Measurements from ENCODE around the gene CSMD2. TPM values are rescaled to one million over a fixed set of nuclear protein-coding genes. Genes with fewer than 3 reads are reported as not detected.

The CSMD2 gene
- total RNA-seq, 1 donor from 2014 or later, result 2.6 TPM

DNA sequence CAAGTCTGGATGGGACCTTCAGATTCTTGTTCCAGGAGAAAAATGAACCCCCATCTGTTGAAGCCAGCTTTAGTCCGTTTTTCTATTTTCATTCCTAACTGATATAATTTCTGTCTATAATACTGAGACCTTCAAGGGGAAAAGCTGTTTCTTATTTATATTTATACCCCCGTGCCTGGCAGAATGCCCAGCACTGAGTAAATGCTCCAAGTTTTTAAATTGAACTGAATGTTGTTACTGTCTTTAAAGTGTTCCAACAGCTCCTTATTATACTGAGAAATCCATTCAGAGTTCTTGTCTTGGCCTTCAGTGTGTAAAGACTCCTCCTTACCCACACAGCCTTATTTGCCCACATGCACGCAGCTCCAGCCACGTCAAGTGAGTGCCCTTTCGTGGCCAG, 479.8 kb downstream of the CSMD2 start:
- no peak overlapping the region for H3K4me2 ChIP-seq
- H3K4me3 ChIP-seq, result no peak overlapping the region
- no peak overlapping the region for H3K9ac ChIP-seq
- Mint-ChIP-seq H3K4me1 (peaks cover 3% of the 10 kb centered on the region), H3K9me3 (no peaks in the 10 kb centered on the region), H3K4me3 (no peak overlapping the region), H3K36me3 (no peaks in the 10 kb centered on the region), H3K27ac (no peak overlapping the region), H3K27me3 (ENCODE audit: insufficient read depth, low read depth) (peaks cover 5% of the 10 kb centered on the region)
- TF ChIP-seq EZH2phosphoT487 (IDR thresholded peaks at IDR 0.05) (no peak), EZH2 (IDR thresholded peaks at IDR 0.05) (no peak)
- TF ChIP-seq, protein P1, sequence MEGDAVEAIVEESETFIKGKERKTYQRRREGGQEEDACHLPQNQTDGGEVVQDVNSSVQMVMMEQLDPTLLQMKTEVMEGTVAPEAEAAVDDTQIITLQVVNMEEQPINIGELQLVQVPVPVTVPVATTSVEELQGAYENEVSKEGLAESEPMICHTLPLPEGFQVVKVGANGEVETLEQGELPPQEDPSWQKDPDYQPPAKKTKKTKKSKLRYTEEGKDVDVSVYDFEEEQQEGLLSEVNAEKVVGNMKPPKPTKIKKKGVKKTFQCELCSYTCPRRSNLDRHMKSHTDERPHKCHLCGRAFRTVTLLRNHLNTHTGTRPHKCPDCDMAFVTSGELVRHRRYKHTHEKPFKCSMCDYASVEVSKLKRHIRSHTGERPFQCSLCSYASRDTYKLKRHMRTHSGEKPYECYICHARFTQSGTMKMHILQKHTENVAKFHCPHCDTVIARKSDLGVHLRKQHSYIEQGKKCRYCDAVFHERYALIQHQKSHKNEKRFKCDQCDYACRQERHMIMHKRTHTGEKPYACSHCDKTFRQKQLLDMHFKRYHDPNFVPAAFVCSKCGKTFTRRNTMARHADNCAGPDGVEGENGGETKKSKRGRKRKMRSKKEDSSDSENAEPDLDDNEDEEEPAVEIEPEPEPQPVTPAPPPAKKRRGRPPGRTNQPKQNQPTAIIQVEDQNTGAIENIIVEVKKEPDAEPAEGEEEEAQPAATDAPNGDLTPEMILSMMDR (IDR thresholded peaks at IDR 0.05), result no peak
- H3K27me3 ChIP-seq, result no peaks in the 10 kb centered on the region
- no peak overlapping the region for H2AFZ ChIP-seq (replicated peaks)
- H3K36me3 ChIP-seq, result no peaks in the 10 kb centered on the region
- H3K9me3 ChIP-seq (ENCODE audit: low read depth), result no peaks in the 10 kb centered on the region
- H4K20me1 ChIP-seq (ENCODE audit: low read depth), result no peaks in the 10 kb centered on the region
- no peaks in the 10 kb centered on the region for H3K4me1 ChIP-seq
- DNase-seq (ENCODE audit: low spot score), result no peak
- no peaks in the 10 kb centered on the region for H3F3A ChIP-seq (ENCODE audit: low read depth)
- no peaks in the 10 kb centered on the region for H3K79me2 ChIP-seq (ENCODE audit: low read depth)
- no peak overlapping the region for H3K27ac ChIP-seq

GRCh38 chr1:33684396-33685179, 480.4 kb downstream of the CSMD2 start:
- Mint-ChIP-seq H3K4me1 (peaks cover 3% of the 10 kb centered on the region), H3K27me3 (ENCODE audit: insufficient read depth, low read depth) (peaks cover 5% of the 10 kb centered on the region), H3K36me3 (no peaks in the 10 kb centered on the region), H3K9me3 (no peaks in the 10 kb centered on the region), H3K4me3 (no peak overlapping the region), H3K27ac (peak overlapping the region; percentile 78)
- no peak overlapping the region for H2AFZ ChIP-seq (replicated peaks)
- H3K36me3 ChIP-seq, result no peaks in the 10 kb centered on the region
- H3K4me3 ChIP-seq, result no peak overlapping the region
- no peak overlapping the region for H3K4me2 ChIP-seq
- H3K4me1 ChIP-seq, result no peaks in the 10 kb centered on the region
- H3K9me3 ChIP-seq (ENCODE audit: low read depth), result no peaks in the 10 kb centered on the region
- no peak for DNase-seq (ENCODE audit: low spot score)
- H4K20me1 ChIP-seq (ENCODE audit: low read depth), result no peaks in the 10 kb centered on the region
- no peaks in the 10 kb centered on the region for H3K27me3 ChIP-seq
- no peaks in the 10 kb centered on the region for H3K79me2 ChIP-seq (ENCODE audit: low read depth)
- H3K9ac ChIP-seq, result no peak overlapping the region
- no peaks in the 10 kb centered on the region for H3F3A ChIP-seq (ENCODE audit: low read depth)
- H3K27ac ChIP-seq, result no peak overlapping the region
- TF ChIP-seq EZH2 (IDR thresholded peaks at IDR 0.05) (no peak), EZH2phosphoT487 (IDR thresholded peaks at IDR 0.05) (no peak)
- TF ChIP-seq, protein P1 (IDR thresholded peaks at IDR 0.05), result no peak

DNA sequence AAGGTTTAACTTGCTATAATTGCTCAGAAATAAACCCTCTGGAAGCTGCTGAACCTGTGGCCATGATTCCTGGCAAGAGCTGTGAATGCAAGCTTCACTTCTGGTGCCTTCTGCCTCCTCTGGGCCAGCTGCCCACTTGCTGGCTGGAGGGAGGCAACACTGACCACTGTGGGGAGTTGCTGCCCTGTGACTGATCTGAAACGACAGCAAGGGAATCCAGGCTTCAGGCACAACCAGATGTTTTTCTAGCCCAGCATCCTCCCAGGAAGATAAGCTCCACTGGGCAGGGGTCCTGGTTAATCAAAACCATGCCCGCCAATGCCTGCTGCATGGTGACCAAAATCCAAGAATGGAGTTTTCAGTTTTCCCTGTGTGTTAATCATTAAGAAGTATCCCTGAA, 481.1 kb downstream of the CSMD2 start:
- no peaks in the 10 kb centered on the region for H3K4me1 ChIP-seq
- H3K9ac ChIP-seq, result no peak overlapping the region
- no peak overlapping the region for H3K4me2 ChIP-seq
- no peak overlapping the region for H3K27ac ChIP-seq
- H2AFZ ChIP-seq (replicated peaks), result no peak overlapping the region
- Mint-ChIP-seq H3K4me3 (no peak overlapping the region), H3K36me3 (no peaks in the 10 kb centered on the region), H3K27ac (no peak overlapping the region), H3K27me3 (ENCODE audit: insufficient read depth, low read depth) (peaks cover 5% of the 10 kb centered on the region), H3K4me1 (peaks cover 3% of the 10 kb centered on the region), H3K9me3 (no peaks in the 10 kb centered on the region)
- no peaks in the 10 kb centered on the region for H3K9me3 ChIP-seq (ENCODE audit: low read depth)
- TF ChIP-seq, protein P1 (IDR thresholded peaks at IDR 0.05), result no peak
- TF ChIP-seq EZH2phosphoT487 (IDR thresholded peaks at IDR 0.05), result no peak
- TF ChIP-seq EZH2 (IDR thresholded peaks at IDR 0.05), result no peak
- no peaks in the 10 kb centered on the region for H3K36me3 ChIP-seq
- H3K79me2 ChIP-seq (ENCODE audit: low read depth), result no peaks in the 10 kb centered on the region
- DNase-seq (ENCODE audit: low spot score), result peak; percentile 26
- H4K20me1 ChIP-seq (ENCODE audit: low read depth), result no peaks in the 10 kb centered on the region
- H3K4me3 ChIP-seq, result no peak overlapping the region
- H3K27me3 ChIP-seq, result no peaks in the 10 kb centered on the region
- H3F3A ChIP-seq (ENCODE audit: low read depth), result no peaks in the 10 kb centered on the region

All from neural progenitor cell (in vitro differentiated cells).